Prostate gland (tissue), 2 donors: ENCODE results near the gene PAQR5.

Experiments
- CTCF ChIP-seq, 4 experiments: fragments of 200-600 bp in 2 of 4; fragments of 450-650 bp in 2 of 4; sonication (generic) in 2 of 4; IDR thresholded peaks; 1 replicate in 3 of 4; 2 replicates in 1 of 4; pipeline ENCODE4 v1.5.1; 2016 to 2019; ENCODE audit warnings: antibody characterized with exemption in 4 of 4, mild to moderate bottlenecking in 2 of 4, moderate library complexity in 2 of 4
- POLR2AphosphoS5 ChIP-seq: sonication (generic); formaldehyde crosslinking; IDR thresholded peaks from one replicate; pipeline ENCODE4 v1.6.1; 2017; ENCODE audit warnings: antibody characterized with exemption

GRCh38 chr15:69390575-69390974 is 91.9 kb downstream of the PAQR5 start:
- TF ChIP-seq CTCF (IDR thresholded peaks at IDR 0.05) (no peak), POLR2AphosphoS5 (no peak)
